GM12892 (cell line): ENCODE results near the gene BANP.

Experiments
- POLR2A ChIP-seq: IDR thresholded peaks from 2 replicates; pipeline ENCODE4 v1.6.1; 2011; ENCODE audit warnings: low read depth, low read length, control low read depth
- POLR2AphosphoS5 ChIP-seq: IDR thresholded peaks from 2 replicates; pipeline ENCODE4 v1.6.1; 2011; ENCODE audit warnings: low read depth, low read length, control low read depth
- TAF1 ChIP-seq: IDR thresholded peaks from 2 replicates; pipeline ENCODE4 v1.6.1; 2011; ENCODE audit warnings: low read depth, mild to moderate bottlenecking, control low read depth, low read length, borderline replicate concordance

DNA sequence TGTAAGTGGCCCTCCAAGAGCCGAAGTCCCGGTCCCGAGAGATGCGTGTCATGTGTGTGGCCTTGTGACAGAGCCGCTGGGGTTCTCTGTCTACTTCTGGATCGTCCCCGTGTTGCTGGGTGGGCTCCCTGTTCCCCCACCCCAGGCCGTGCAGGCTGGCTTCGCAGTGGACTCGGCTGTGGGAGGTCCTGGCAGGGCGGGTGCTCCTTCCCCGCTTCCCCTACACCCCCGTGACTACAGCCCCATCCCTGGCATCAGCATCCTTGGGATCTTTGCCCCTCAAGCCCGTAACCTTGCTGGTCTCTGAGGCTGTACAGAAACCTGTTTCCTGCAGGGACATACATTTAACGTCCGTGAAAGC lies 136.3 kb downstream of the BANP start:
- TF ChIP-seq POLR2A (no peak), POLR2AphosphoS5 (no peak), TAF1 (no peak)
